Measurements from ENCODE around the gene NOL3. TPM values are rescaled to one million over a fixed set of nuclear protein-coding genes. Genes with fewer than 3 reads are reported as not detected.

NOL3 gene
- total and polyA plus RNA-seq, 9 of the 15 experiments (the other 6 are each of a cell fraction or from before 2014, with no cell fraction given), result 0.45 to 14.0 (median 5.4) TPM

DNA sequence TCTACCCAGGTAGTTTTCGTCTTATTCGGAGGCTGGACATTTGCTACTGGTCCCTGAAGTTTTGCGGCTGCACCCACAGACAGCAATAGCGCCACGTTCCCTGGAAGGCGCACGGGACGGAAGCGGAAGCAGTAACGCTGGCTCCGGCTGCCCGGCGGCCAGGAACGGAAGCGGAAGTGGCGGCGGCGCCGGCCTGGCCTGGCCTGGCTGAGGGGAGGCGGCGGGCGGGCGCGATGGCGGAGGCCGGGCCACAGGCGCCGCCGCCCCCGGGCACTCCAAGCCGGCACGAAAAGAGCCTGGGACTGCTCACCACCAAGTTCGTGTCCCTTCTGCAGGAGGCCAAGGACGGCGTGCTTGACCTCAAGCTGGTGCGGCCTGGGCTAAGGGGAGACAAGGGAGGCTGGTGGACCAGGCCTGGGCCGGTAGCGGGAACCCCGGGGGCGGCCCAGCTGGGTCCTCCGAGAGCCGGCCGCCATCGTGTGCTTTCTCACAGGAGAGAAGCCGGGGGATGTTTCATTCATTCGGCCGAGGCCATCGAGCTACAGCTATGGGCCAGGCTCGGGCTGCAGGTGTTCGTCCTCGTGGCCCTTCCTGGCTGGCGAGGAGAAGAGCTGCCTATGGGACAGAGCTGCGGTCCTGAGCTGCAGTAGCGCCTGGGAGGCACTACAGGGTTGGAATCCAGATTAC is 21.8 kb downstream of the NOL3 start, which contains the start of gene E2F4 (continued):
- TF ChIP-seq MYC (IDR thresholded peaks at IDR 0.05; ENCODE audit: low read depth, low read length) (peak; percentile 79), MYC (CRISPR knock-in tag; IDR thresholded peaks at IDR 0.05; ENCODE audit: borderline replicate concordance, low read depth) (peak; percentile 43; the same call in 1 of the 2 replicates), POLR2G (IDR thresholded peaks at IDR 0.05; ENCODE audit: low read depth, low read length) (peak; percentile 90), RHOXF2B (CRISPR knock-in tag; conservative IDR thresholded peaks at IDR 0.05) (no peak), CCNT2 (IDR thresholded peaks at IDR 0.05; ENCODE audit: borderline replicate concordance, extremely low read depth, insufficient read length, low read depth, low read length) (peak; percentile 82), CTBP1 (IDR thresholded peaks at IDR 0.05; ENCODE audit: borderline replicate concordance) (peak; percentile 54), RBM14 (IDR thresholded peaks at IDR 0.05; ENCODE audit: borderline replicate concordance, insufficient read depth, low read depth, low read length) (no peak), MAZ (CRISPR knock-in tag; conservative IDR thresholded peaks at IDR 0.05 in 1 of 2, IDR thresholded peaks at IDR 0.05 in 1 of 2) (peak; percentile 71 to 73; a peak in 3 of 4 replicates), SAP30 (IDR thresholded peaks at IDR 0.05; ENCODE audit: borderline replicate concordance, insufficient read depth, low read depth, low read length, poor library complexity, severe bottlenecking) (peak; percentile 87), ZNF239 (CRISPR knock-in tag; IDR thresholded peaks at IDR 0.05) (no peak), NFXL1 (CRISPR knock-in tag; IDR thresholded peaks at IDR 0.05) (no peak), TOE1 (IDR thresholded peaks at IDR 0.05; ENCODE audit: borderline replicate concordance) (peak; percentile 74; the same call in 1 of the 2 replicates), TOE1 (CRISPR knock-in tag; IDR thresholded peaks at IDR 0.05; ENCODE audit: borderline replicate concordance, low read depth) (no peak), CBX5 (IDR thresholded peaks at IDR 0.05; ENCODE audit: borderline replicate concordance, low read depth) (no peak), RBM22 (IDR thresholded peaks at IDR 0.05; ENCODE audit: low read depth, low read length, poor library complexity, severe bottlenecking) (no peak), MTA3 (IDR thresholded peaks at IDR 0.05; ENCODE audit: borderline replicate concordance) (peak; percentile 19; the same call in 1 of the 2 replicates), SMC3 (conservative IDR thresholded peaks at IDR 0.05; ENCODE audit: insufficient read depth, low read depth, low read length) (peak; percentile 28; the same call in 1 of the 2 replicates), RBM15 (IDR thresholded peaks at IDR 0.05; ENCODE audit: insufficient read depth, low read length) (no peak), KAT8 (IDR thresholded peaks at IDR 0.05; ENCODE audit: low read depth) (no peak), PHF8 (IDR thresholded peaks at IDR 0.05; ENCODE audit: borderline replicate concordance, low read length) (peak; percentile 91; the same call in 1 of the 2 replicates), RB1 (IDR thresholded peaks at IDR 0.05; ENCODE audit: low read depth) (peak; percentile 78; the same call in 1 of the 2 replicates), ETV1 (tag; conservative IDR thresholded peaks at IDR 0.05; ENCODE audit: low read depth) (peak; percentile 69), HIVEP1 (CRISPR knock-in tag; IDR thresholded peaks at IDR 0.05) (0 out of 2 replicates have a peak, but pooled peaks have one; percentile 46), BCL6 (CRISPR knock-in tag; IDR thresholded peaks at IDR 0.05) (no peak), ZNF3 (CRISPR knock-in tag; IDR thresholded peaks at IDR 0.05) (no peak)
- TF ChIP-seq, protein P1, sequence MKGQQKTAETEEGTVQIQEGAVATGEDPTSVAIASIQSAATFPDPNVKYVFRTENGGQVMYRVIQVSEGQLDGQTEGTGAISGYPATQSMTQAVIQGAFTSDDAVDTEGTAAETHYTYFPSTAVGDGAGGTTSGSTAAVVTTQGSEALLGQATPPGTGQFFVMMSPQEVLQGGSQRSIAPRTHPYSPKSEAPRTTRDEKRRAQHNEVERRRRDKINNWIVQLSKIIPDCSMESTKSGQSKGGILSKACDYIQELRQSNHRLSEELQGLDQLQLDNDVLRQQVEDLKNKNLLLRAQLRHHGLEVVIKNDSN (CRISPR knock-in tag; IDR thresholded peaks at IDR 0.05), result peak; percentile 51; the same call in 1 of the 2 replicates
